Osteocyte (in vitro differentiated cells): ENCODE measurements around the gene USP46. TPM values are rescaled to one million over a fixed set of nuclear protein-coding genes. Genes with fewer than 3 reads are reported as not detected.
A peak's percentile ranks its signal among the peaks of the same experiment; 100 is the strongest.

ENCODE experiments used
- DNase-seq: peaks from one replicate; pipeline ENCODE4 v3.0.0; 2021; ENCODE audit warnings: mixed read lengths; ENCODE audit not compliant: unreplicated experiment; ENCODE audit errors: extremely low spot score
- H3K27ac Mint-ChIP-seq: one replicate; pipeline ENCODE4 v1.8.0; 2021; ENCODE audit warnings: mild to moderate bottlenecking, mixed read lengths; ENCODE audit not compliant: unreplicated experiment
- H3K27me3 Mint-ChIP-seq: one replicate; pipeline ENCODE4 v1.8.0; 2021; ENCODE audit warnings: mixed read lengths; ENCODE audit not compliant: unreplicated experiment
- H3K36me3 Mint-ChIP-seq: one replicate; pipeline ENCODE4 v1.8.0; 2021; ENCODE audit warnings: mixed read lengths; ENCODE audit not compliant: unreplicated experiment
- H3K4me1 Mint-ChIP-seq: one replicate; pipeline ENCODE4 v1.8.0; 2021; ENCODE audit warnings: mixed read lengths; ENCODE audit not compliant: unreplicated experiment
- H3K4me3 Mint-ChIP-seq: one replicate; pipeline ENCODE4 v1.8.0; 2021; ENCODE audit warnings: mild to moderate bottlenecking, moderate library complexity, mixed read lengths; ENCODE audit not compliant: unreplicated experiment
- H3K9me3 Mint-ChIP-seq: one replicate; pipeline ENCODE4 v1.8.0; 2021; ENCODE audit warnings: mixed read lengths; ENCODE audit not compliant: unreplicated experiment
- CTCF ChIP-seq: fragments of 200-600 bp; sonication (generic); IDR thresholded peaks from 2 replicates; pipeline ENCODE4 v1.5.0; 2021; ENCODE audit warnings: antibody characterized with exemption, mild to moderate bottlenecking, moderate library complexity
- total RNA-seq: library from RNA; stranded (reverse); gene quantifications from 2 replicates; pipeline ENCODE4 v1.2.1, GENCODE V29; 2021

The USP46 gene
- total RNA-seq, 1 donor from 2014 or later: 18.8 TPM

DNA sequence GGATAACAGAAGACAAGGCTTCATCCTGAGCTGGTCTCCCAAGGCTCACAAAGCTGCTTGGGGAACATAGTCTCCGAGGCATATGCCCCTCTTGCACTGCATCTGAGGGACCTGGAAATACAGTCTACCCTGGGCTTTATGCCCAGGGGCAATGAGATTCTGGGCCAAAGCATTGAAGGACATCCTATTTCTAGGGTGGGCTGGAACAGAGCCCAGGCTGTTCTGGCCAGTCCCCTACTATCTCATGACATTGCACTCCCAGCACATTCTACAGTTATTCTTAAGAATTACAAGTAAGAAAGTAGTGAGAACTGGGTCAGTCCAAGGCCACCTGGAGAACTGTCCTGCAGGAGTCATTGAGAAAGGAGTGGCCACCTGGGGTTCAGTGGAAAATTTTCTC lies 107.6 kb downstream of the USP46 start:
- Mint-ChIP-seq H3K4me3 (no peak overlapping the region), H3K27me3 (peaks cover 3% of the 10 kb centered on the region), H3K36me3 (no peaks in the 10 kb centered on the region), H3K9me3 (no peaks in the 10 kb centered on the region), H3K27ac (no peak overlapping the region), H3K4me1 (peaks cover 6% of the 10 kb centered on the region)
- no peak for DNase-seq
- TF ChIP-seq CTCF: no peak

DNA sequence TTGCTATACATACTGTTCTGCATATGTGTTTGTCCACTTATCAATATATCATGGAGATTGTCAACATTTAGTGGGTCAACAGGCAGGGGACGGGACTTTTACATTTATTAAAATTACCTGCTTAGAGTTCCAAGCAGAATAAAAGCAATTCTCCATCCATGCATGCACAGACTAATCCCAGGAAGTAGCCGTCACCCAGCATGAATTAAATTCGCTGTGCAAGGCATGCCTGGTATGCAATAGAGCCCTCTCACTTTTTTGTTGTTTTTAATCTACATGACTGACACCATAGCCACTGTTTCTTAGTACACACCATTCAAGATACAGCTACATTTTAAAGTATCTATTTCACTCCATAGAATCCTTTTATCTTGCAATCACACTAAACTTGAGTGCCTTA lies 108.9 kb downstream of the USP46 start:
- Mint-ChIP-seq H3K36me3 (no peaks in the 10 kb centered on the region), H3K27me3 (peaks cover under 1% of the 10 kb centered on the region), H3K9me3 (no peaks in the 10 kb centered on the region), H3K4me1 (peaks cover 11% of the 10 kb centered on the region), H3K27ac (no peak overlapping the region), H3K4me3 (no peak overlapping the region)
- no peak for DNase-seq
- no peak for TF ChIP-seq CTCF

DNA sequence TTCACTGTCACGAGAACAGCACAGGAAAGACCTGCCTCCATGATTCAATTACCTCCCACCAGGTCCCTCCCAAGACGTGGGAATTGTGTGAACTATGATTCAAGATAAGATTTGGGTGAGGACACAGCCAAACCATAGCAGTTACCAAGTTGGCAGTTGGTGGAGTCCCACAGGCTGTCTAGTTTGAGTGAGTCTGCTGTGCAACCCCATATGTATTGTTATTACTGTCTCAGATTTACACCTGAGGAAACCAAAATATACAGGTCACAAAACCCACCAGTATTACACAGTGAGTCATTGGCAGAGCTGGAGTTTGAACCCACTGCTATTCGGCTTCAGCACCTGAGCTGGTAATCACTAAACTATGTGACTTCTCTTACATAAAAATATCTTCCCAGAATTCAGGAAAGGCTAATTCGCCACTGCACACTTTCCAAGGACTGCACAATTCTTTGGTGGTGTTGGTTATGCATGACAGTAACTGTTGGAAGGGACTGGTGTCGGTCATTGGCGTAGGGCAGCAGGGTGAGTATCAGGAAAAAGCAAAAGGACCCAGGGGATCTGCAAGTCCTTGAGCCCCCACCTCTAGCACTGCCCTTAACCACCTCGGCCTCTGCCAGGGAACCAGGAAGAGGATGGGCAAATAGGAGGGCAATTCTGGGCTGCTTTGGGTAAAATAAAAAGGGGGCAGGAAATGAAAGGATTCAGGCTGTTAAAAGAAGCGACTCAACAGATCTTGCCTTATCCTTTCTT lies 110.1 kb downstream of the USP46 start:
- no peak for DNase-seq
- H3K36me3 Mint-ChIP-seq: no peaks in the 10 kb centered on the region
- no peak overlapping the region for H3K4me3 Mint-ChIP-seq
- H3K27me3 Mint-ChIP-seq: no peaks in the 10 kb centered on the region
- peaks cover 8% of the 10 kb centered on the region for H3K4me1 Mint-ChIP-seq
- H3K27ac Mint-ChIP-seq: no peak overlapping the region
- no peaks in the 10 kb centered on the region for H3K9me3 Mint-ChIP-seq
- TF ChIP-seq CTCF: no peak

- Mint-ChIP-seq H3K36me3 (no peaks in the 10 kb centered on the region), H3K27me3 (no peaks in the 10 kb centered on the region), H3K27ac (no peak overlapping the region), H3K4me3 (no peak overlapping the region), H3K9me3 (no peaks in the 10 kb centered on the region), H3K4me1 (peaks cover 8% of the 10 kb centered on the region)
- no peak for TF ChIP-seq CTCF
- no peak for DNase-seq
These were observed 112.7 kb downstream of the USP46 start for GRCh38 chr4:52546449-52546848.

DNA sequence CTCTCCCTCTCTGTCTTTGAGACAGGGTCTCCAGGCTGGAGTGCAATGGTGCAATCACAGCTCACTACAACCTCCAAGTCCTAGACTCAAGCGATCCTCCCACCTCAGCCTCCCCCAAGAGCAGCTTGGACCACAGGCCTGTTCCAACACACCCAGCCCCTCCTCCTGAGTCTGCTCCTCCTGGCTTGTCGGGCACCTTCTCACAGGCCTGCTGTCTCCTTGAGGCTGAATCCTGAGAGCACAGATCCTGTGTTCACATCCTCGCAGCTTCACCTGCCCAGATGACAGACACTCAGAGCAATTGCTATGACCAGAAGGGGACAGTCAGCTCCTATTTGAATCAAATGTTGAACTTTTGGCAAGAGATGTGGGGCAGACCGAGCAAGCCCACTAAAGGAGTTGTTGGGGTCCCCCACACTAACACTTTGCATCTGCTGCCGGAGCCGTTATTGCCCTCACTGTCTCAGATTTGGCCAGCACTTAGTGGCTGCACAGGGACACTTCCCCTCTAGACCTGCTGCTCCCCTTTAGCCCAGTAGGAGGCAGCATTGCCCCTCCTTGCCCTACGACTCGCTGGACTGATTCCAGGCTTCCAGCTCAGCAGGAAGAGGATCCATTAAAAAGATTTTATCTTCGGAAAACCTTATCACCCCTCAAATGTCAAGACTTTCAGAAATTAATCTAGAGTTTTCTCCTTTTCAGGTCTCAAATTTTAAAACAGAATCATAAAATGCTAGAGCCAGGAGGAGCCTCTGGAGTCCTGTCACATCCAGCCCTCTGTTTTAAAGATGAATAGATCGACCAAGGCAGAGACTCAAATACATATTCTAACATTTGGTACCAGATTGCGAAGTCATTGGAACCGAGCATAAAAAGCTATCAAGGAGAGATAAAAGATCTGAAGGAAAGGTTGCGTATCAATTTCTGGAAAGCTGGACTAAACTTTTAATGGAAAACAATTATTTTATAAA lies 113.7 kb downstream of the USP46 start:
- Mint-ChIP-seq H3K4me1 (peaks cover 8% of the 10 kb centered on the region), H3K27ac (no peak overlapping the region), H3K27me3 (no peaks in the 10 kb centered on the region), H3K9me3 (no peaks in the 10 kb centered on the region), H3K4me3 (peak overlapping the region; percentile 36), H3K36me3 (no peaks in the 10 kb centered on the region)
- TF ChIP-seq CTCF: peak; percentile 94
- peak; percentile 91 for DNase-seq
